Gastrocnemius medialis (tissue), 4 donors: ENCODE results near the gene LRMDA.

ENCODE experiments used
- CTCF ChIP-seq, 5 experiments: fragments of 450-650 bp in 3 of 5; fragments of 200-600 bp in 2 of 5; sonication (generic) in 2 of 5; IDR thresholded peaks in 4 of 5; conservative IDR thresholded peaks in 1 of 5; 1 replicate in 4 of 5; 2 replicates in 1 of 5; pipeline ENCODE4 v1.5.1; 2016 to 2019; ENCODE audit warnings: antibody characterized with exemption in 5 of 5, mild to moderate bottlenecking in 3 of 5, moderate library complexity in 3 of 5
- POLR2A ChIP-seq, 2 donors: fragments of 450-650 bp; IDR thresholded peaks; one replicate each; pipeline ENCODE4 v1.6.1; 2017; ENCODE audit warnings: antibody characterized with exemption in 2 of 2, mild to moderate bottlenecking in 2 of 2, moderate library complexity in 2 of 2

GRCh38 chr10:75651417-75651816, 220.0 kb downstream of the LRMDA start:
- TF ChIP-seq CTCF (IDR thresholded peaks at IDR 0.05 in 4 of 5, conservative IDR thresholded peaks at IDR 0.05 in 1 of 5) = no peak
- TF ChIP-seq POLR2A (IDR thresholded peaks at IDR 0.05) = no peak
